HEK293T (cell line): Measurements from ENCODE around the gene KMT2A.

ENCODE experiments used
- ARNT ChIP-seq: fragments of 450-650 bp; IDR thresholded peaks from 2 replicates; pipeline ENCODE4 v1.6.1; 2017; ENCODE audit warnings: mild to moderate bottlenecking
- ELF4 ChIP-seq: fragments of 450-650 bp; IDR thresholded peaks from 2 replicates; pipeline ENCODE4 v1.6.1; 2017; ENCODE audit warnings: antibody characterized with exemption
- FOXM1 ChIP-seq: fragments of 450-650 bp; IDR thresholded peaks from 2 replicates; pipeline ENCODE4 v1.6.1; 2017; ENCODE audit warnings: mild to moderate bottlenecking, borderline replicate concordance
- PKNOX1 ChIP-seq: fragments of 450-650 bp; IDR thresholded peaks from 2 replicates; pipeline ENCODE4 v1.6.1; 2016
- SP1 ChIP-seq: fragments of 450-650 bp; IDR thresholded peaks from 2 replicates; pipeline ENCODE4 v1.6.1; 2017
- SUZ12 ChIP-seq: fragments of 450-650 bp; IDR thresholded peaks from 2 replicates; pipeline ENCODE4 v1.6.1; 2016; ENCODE audit warnings: mild to moderate bottlenecking
- TARDBP ChIP-seq: fragments of 450-650 bp; IDR thresholded peaks from 2 replicates; pipeline ENCODE4 v1.6.1; 2016

GRCh38 chr11:118418766-118419165 lies 17.5 kb upstream of the KMT2A start:
- TF ChIP-seq SP1 (no peak), SUZ12 (no peak), ARNT (no peak), FOXM1 (no peak), TARDBP (no peak), PKNOX1 (no peak), ELF4 (no peak)
